ENCODE measurements around the gene MYO6. TPM values are rescaled to one million over a fixed set of nuclear protein-coding genes. Genes with fewer than 3 reads are reported as not detected.

MYO6 gene
- polyA plus RNA-seq, 1 donor (not counting 4 experiments of a cell fraction or from before 2014, with no cell fraction given): 24.5 TPM

- H3K79me2 ChIP-seq (ENCODE audit: control insufficient read depth, insufficient read depth, low read length): no peaks in the 10 kb centered on the region
- no peak overlapping the region for H3K4me2 ChIP-seq (ENCODE audit: control insufficient read depth, extremely low read depth, insufficient read depth, low read depth, low read length)
- H3K27me3 ChIP-seq (ENCODE audit: control insufficient read depth, extremely low read depth, insufficient read depth, low read length): no peaks in the 10 kb centered on the region
- DNase-seq (ENCODE audit: low read depth, low spot score) (no peak), FAIRE-seq (no peak)
- no peaks in the 10 kb centered on the region for H4K20me1 ChIP-seq (ENCODE audit: control insufficient read depth, extremely low read depth, insufficient read depth, low read length)
- TF ChIP-seq CTCF (optimal IDR thresholded peaks at IDR 0.05 in 1 of 3, IDR thresholded peaks at IDR 0.05 in 1 of 3, conservative IDR thresholded peaks at IDR 0.05 in 1 of 3; ENCODE audit: extremely low read depth in 1 of 3, insufficient read depth in 2 of 3, low read length in 3 of 3) (no peak), EZH2 (IDR thresholded peaks at IDR 0.05; ENCODE audit: low read length) (no peak)
- no peaks in the 10 kb centered on the region for H3K9me1 ChIP-seq (ENCODE audit: control insufficient read depth, extremely low read depth, insufficient read depth, low read length)
- H3K9me3 ChIP-seq (ENCODE audit: control insufficient read depth, low read depth, low read length): no peaks in the 10 kb centered on the region
- H2AFZ ChIP-seq (ENCODE audit: control insufficient read depth, low read length): no peak overlapping the region
- no peak overlapping the region for H3K4me3 ChIP-seq (ENCODE audit: control insufficient read depth in 2 of 3, extremely low read depth in 1 of 3, insufficient read depth in 2 of 3, low read depth in 1 of 3, low read length in 3 of 3)
- no peaks in the 10 kb centered on the region for H3K4me1 ChIP-seq (ENCODE audit: control insufficient read depth, extremely low read depth, insufficient read depth, low read length)
- H3K36me3 ChIP-seq (ENCODE audit: control insufficient read depth in 2 of 2, extremely low read depth in 1 of 2, insufficient read depth in 2 of 2, low read length in 2 of 2): no peaks in the 10 kb centered on the region
- dilution Hi-C loops (cut with MboI; ENCODE audit: extremely low pct_ligation_motif_present, low sequenced_read_pairs): no loop called here
- H3K9ac ChIP-seq (ENCODE audit: control insufficient read depth, extremely low read depth, insufficient read depth, low read length): no peak overlapping the region
- H3K27ac ChIP-seq (ENCODE audit: control insufficient read depth, insufficient read depth, low read length): no peak overlapping the region
These were observed 13.4 kb upstream of the MYO6 start for GRCh38 chr6:75735491-75736186.

DNA sequence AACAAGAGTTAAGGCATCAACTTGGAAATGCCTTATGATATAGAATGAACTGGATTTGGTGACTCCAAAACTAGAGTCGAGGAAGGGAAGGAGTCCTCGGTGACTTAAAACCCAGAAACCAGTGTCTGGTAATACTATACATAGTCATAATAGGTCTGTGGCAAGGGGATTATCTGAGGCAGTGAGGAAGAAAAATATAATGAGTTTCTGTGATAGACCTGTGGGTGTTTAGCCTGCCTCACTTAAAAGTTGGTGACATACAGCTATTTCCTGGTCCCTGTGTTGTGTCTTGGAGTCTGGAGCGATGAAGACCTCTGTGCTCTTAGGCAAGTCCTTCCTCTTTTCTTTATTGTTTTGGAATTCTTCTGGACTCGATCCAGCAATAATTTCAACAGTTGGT lies 5.1 kb upstream of the MYO6 start:
- no peak overlapping the region for H3K4me3 ChIP-seq (ENCODE audit: control insufficient read depth in 2 of 3, extremely low read depth in 1 of 3, insufficient read depth in 2 of 3, low read depth in 1 of 3, low read length in 3 of 3)

More for the DNA sequence above, 5.1 kb upstream of the MYO6 start:
- H3K4me2 ChIP-seq (ENCODE audit: control insufficient read depth, extremely low read depth, insufficient read depth, low read depth, low read length): no peak overlapping the region
- H4K20me1 ChIP-seq (ENCODE audit: control insufficient read depth, extremely low read depth, insufficient read depth, low read length): no peaks in the 10 kb centered on the region
- peaks cover 4% of the 10 kb centered on the region for H3K4me1 ChIP-seq (ENCODE audit: control insufficient read depth, extremely low read depth, insufficient read depth, low read length)
- H3K36me3 ChIP-seq (ENCODE audit: control insufficient read depth in 2 of 2, extremely low read depth in 1 of 2, insufficient read depth in 2 of 2, low read length in 2 of 2): no peaks in the 10 kb centered on the region
- no peak overlapping the region for H2AFZ ChIP-seq (ENCODE audit: control insufficient read depth, low read length)
- H3K9me3 ChIP-seq (ENCODE audit: control insufficient read depth, low read depth, low read length): no peaks in the 10 kb centered on the region
- no peaks in the 10 kb centered on the region for H3K9me1 ChIP-seq (ENCODE audit: control insufficient read depth, extremely low read depth, insufficient read depth, low read length)
- no peak overlapping the region for H3K9ac ChIP-seq (ENCODE audit: control insufficient read depth, extremely low read depth, insufficient read depth, low read length)
- FAIRE-seq (no peak), DNase-seq (ENCODE audit: low read depth, low spot score) (no peak)
- H3K27me3 ChIP-seq (ENCODE audit: control insufficient read depth, extremely low read depth, insufficient read depth, low read length): no peaks in the 10 kb centered on the region
- no peak for TF ChIP-seq EZH2 (IDR thresholded peaks at IDR 0.05; ENCODE audit: low read length)
- no peak for TF ChIP-seq CTCF (optimal IDR thresholded peaks at IDR 0.05 in 1 of 3, IDR thresholded peaks at IDR 0.05 in 1 of 3, conservative IDR thresholded peaks at IDR 0.05 in 1 of 3; ENCODE audit: extremely low read depth in 1 of 3, insufficient read depth in 2 of 3, low read length in 3 of 3)
- H3K79me2 ChIP-seq (ENCODE audit: control insufficient read depth, insufficient read depth, low read length): no peaks in the 10 kb centered on the region
- H3K27ac ChIP-seq (ENCODE audit: control insufficient read depth, insufficient read depth, low read length): no peak overlapping the region
- dilution Hi-C loops (cut with MboI; ENCODE audit: extremely low pct_ligation_motif_present, low sequenced_read_pairs): no loop called here
